ENCODE measurements around the gene VSIG2.

VSIG2 gene

DNA sequence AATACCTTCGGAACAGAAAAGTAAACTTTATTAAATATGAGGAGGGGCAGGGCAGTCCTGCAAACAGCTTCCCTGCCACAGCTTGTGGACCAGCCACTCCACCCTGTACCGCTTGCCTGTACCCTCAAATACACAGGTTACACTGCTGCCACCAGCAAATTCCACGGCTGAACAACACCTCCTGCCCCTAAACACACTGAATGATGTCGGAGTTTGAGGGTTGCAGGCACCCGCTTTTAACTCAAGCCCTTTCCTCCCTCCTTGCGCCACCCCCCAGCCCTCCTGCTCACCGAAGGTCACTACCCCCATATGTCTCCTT, 4.0 kb downstream of the VSIG2 start:
- DNase-seq, result no peak

- no peak for DNase-seq
Measured at GRCh38 chr11:124747406-124748099, 4.5 kb downstream of the VSIG2 start.

DNA sequence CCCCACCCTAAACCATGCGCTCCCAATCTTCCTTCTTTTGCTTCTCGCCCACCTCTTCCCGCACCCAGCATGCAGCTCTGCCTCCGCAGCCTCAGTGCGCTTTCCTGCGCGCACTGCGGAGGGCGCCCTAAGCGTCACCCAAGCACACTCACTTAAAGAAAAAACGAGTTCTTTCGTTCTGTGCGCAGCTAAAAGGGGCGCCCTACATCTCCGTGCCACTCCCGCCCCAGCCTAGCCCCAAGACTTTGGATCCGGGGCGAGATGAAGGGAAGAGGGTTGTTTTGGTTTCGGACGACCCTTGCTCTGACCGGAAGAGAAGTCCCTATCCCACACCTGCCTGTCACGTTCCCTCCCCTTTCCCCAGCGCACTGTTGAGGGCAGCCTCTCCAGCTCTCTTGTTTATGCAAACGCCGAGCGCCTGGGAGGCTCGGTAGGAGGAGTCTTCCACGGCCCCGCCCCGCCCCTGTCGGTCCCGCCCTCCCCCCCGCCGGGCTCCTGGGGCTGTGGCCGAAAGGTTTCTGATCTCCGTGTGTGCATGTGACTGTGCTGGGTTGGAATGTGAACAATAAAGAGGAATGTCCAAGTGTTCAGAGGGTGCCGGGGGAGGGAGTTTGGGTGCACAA, 5.3 kb downstream of the VSIG2 start:
- peak; percentile 39 to 76 (median 62) for DNase-seq

GRCh38 chr11:124745835-124746620, 6.0 kb downstream of the VSIG2 start:
- no peak for DNase-seq

DNA sequence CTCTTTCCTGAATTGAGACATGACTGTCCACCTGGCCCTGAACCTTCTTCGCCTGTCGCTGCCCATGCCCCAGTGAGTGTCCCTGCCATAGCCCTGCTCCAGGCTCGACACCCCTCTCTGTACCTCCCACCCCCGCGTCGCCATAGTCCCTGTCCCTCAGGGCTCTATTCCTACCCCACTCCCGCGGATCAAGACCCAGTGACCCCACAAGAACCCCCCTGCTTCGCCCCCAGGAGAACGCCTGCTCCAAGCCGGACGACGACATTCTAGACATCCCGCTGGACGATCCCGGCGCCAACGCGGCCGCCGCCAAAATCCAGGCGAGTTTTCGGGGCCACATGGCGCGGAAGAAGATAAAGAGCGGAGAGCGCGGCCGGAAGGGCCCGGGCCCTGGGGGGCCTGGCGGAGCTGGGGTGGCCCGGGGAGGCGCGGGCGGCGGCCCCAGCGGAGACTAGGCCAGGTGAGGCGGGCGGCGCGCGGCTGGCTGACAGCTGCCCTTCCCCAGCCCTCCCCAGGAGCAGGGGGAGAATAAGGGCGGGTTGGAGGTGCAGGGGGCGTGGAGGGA, 6.7 kb downstream of the VSIG2 start:
- DNase-seq, result no peak

- no peak for DNase-seq
Measured at GRCh38 chr11:124743050-124743449, 9.0 kb downstream of the VSIG2 start.

- no peak for DNase-seq
Measured at GRCh38 chr11:124742555-124742954, 9.5 kb downstream of the VSIG2 start.

- DNase-seq, result peak in 2 of 4 experiments; percentile 10 to 36
Measured at GRCh38 chr11:124740277-124740882, 11.7 kb downstream of the VSIG2 start.

DNA sequence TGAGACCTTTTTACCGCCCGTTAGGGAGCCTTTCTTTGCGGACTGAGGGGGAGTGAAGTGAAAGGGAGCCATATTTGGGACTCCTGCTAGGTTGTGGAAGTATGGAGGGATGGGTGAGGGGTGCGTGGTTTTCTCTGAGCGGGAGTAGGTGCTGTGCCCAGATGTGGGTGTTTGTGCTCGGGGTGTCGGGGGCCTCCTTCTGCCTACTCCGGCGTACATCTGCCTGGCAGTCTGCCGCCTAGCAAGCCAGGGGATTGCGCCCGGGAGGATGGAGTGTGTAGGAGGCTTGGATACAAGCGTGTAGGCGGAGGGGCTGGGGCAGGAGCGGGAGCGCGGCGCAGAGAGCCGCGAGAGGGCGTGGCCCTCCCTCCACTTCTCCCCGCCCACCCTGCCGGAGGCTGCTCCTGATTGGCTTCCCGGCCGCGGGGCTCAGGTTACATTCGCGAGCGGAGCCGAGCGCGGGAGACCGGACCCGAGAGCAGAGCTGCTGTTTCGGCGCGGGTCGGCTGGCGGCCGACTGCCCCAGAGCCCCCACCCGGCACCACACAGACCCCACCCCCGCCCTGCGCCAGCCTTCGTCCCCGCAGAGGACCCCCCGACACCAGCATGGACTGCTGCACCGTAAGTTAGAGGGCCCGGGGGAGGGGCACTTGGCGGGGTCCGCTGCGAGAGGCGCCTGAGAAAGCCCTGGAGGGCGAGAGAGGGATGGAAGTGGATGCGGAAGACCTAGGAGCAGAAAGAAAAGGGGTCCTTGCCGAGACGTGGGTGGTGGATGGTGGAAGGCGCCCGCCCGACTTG, 12.4 kb downstream of the VSIG2 start, which contains the start of gene NRGN:
TSS of gene NRGN (plus strand) at position 464 of the 798 bp plus-strand sequence. CDS start at position 607, 143 bp downstream.
- DNase-seq, result peak; percentile 28 to 77 (median 58)

DNA sequence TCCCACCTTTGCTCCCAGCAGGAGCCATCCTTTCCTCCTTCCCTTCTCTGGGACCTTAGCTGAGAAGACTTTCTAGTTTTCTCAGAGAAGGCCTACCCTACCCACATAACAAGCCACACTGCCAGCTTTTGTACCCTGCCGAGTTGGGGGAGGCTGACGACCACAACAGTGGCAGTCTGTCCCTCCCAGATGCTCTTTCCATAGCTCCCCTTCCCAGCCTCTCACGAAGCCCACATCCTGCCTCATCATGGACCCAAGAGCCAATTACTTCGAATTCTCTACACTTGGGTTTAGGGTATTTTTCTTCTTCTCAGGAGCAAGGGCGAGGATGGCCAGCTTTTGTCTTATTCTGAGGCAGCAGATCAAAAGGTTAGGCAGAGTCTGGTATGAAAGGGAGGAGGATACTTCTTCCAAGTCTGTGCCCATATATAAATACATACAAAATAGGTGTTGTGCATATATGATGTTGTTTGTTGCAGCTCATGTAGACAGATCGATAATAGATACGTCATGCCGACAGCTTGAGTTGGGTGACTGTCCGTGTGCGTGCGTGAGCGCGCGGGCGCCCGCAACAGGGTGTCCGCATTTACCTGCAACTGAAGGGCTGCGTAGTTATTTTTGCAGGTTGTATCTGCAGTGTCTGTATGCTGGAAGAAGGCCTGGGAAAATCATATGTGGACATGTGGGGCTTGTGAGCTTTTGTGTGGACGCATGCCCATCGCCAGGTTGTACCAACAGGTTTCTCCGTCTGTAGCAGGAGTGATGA, 13.2 kb downstream of the VSIG2 start:
- DNase-seq, result no peak

GRCh38 chr11:124737638-124738305, 14.3 kb downstream of the VSIG2 start:
- DNase-seq, result no peak

- no peak for DNase-seq
Measured at GRCh38 chr11:124736736-124737135, 15.3 kb downstream of the VSIG2 start.

DNA sequence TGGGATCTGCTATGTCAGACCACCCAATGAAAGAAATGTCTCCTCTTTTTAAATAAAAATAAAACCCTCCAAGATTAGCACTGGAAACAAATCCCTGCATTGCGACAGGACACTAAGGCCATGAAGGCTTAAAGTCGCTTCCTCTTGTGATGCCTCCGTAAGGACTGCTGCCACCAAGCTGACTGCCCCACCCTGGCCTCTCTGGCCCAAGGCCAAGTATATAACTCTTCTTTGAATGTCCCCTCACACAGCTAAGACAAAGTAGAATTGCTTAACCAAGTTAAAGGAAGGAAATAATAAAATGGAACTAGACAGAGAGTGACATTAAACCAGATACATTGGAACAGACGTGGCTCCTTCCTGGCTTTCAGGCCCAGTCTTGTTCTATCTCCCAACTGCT, 19.8 kb downstream of the VSIG2 start:
- no peak for DNase-seq

DNA sequence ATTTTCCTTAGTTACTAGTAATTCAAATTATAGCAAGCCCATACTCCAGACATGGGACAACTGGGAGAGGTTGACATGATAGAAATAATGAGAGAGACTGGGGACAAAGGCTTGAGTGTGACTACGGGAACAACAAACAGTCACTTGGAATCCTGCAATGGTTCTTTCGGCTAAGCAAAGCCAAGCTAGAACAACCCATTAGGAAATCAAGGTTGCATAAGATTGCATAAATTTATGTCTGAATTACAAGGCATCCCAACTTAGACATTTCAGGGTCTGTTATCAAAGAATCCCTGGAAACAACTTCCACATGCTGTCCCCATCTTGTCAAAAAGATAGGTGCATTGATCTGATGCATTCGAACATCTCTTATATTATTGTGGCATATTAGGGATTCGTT, 22.5 kb downstream of the VSIG2 start:
- DNase-seq, result no peak

DNA sequence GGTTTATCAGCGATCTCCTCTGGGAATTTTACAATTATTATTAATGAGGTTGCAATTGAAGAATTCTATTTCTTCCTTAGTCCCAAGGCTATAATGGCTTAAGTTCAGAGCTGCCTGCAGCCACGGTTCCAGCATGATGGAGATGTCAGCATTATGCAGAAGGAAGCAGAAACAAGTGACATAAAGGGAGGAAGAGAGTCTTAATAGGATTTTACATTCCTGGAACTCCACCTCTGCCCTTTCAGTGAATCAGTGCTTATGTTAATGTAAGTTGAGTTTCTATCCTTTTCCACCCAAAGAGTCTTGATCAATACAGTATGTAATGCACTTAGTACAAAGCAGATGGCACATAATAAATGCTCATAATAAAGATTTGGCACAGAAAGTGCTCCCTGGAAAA, 23.9 kb downstream of the VSIG2 start:
- DNase-seq, result no peak

- no peak for DNase-seq
Measured at GRCh38 chr11:124727474-124727873, 24.6 kb downstream of the VSIG2 start.

DNA sequence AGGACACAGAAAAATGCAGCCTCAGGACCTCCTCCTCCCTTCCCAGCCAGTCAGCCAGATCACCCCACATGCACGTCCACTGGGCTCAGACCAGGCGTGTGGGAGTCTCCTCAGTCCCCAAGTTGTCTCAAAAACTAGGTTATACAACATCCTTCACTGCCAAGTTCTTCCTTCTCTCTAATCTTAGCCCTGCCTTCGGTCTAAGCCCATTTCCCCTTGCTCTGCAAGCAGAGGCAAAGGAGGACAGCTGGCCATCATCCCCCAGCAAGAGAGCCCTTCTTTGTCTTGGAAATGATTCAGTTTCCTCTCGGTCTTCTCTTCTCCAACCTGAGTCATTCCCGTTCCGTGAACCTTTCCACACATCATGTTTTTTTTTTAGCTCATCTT, 26.3 kb downstream of the VSIG2 start:
- no peak for DNase-seq

DNA sequence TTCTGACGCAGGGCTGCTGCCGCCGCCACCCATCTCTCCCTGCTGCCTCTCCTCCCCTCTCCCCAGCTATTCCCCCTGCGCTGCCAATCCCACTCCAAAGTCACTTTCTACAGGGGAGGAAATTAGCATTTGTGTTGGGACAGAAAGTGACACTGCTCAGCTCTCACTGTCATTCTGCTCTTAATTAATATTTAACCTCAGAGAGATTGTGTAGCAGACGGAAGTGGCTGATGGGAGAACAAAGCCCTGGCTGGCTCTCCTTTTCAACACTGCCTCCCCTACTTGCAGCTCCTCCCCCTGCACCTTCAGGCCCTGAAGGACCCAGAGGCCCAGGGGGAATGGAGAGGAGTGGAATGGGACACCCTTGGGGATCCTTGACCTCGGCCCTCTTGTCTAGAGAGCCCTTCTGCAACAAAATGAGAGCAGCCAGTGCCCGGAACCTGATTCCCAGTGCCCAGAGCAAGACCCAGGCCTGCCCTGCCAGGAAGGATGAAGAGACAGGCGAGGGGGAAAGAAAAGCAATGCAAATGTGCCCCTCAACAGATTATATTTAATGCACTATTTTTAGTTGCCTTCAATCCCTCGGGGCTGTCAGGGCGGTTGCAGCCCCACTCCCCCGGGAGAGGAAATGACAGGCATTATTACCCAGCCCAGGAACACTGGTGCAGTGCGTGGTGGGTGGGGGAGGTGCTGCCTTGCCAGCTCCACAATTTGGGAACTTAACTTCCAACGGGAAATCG, 26.9 kb downstream of the VSIG2 start:
- DNase-seq, result no peak

GRCh38 chr11:124722176-124722575, 29.9 kb downstream of the VSIG2 start:
- DNase-seq, result no peak

- no peak for DNase-seq
Measured at GRCh38 chr11:124719534-124719933, 32.5 kb downstream of the VSIG2 start.

Data from activated naive CD4-positive, alpha-beta T cell (primary cell).